OCI-M2 (cell line): ENCODE results near the gene TLE4.
"Not testable (repeated sequence)": the region's sequence is repeated elsewhere in the genome, so short reads cannot be mapped to it uniquely, and the experiment has no call there.

Source experiments
- DNase-seq: peaks from one replicate; lab custom pipeline; 2025; ENCODE audit not compliant: unreplicated experiment; lab: John Stamatoyannopoulos, UW

TLE4 gene

GRCh38 chr9:79571309-79572031 is at the start of gene TLE4:
TLE4 (plus strand) TSS chr9:79571965; CDS start chr9:79572791, 826 bp downstream.
- no peak for DNase-seq

- DNase-seq = no peak
Observed at GRCh38 chr9:79522793-79523192, 49.0 kb upstream of the TLE4 start.

- no peak for DNase-seq
Observed at GRCh38 chr9:79524266-79524665, 47.5 kb upstream of the TLE4 start.

GRCh38 chr9:79526149-79526672 is 45.6 kb upstream of the TLE4 start:
- no peak for DNase-seq

DNA sequence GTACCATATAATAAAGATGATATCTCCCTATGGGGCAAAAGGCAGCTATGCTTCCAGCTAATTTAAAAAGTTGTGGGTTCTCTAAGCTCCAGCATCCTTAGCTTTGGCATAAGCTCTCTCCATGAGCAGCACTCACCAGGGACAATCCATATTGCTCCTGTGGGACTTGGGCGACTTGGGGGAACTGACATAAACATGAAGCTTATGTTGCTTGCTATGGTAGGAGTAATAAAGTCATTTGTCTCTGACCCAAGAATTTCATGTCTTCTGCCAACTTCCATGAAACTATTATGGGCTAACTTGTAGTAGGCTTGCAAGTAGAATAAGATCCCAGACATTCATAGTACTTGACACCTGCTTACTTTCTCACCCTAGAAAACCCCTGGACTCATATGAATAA is 36.2 kb upstream of the TLE4 start:
- DNase-seq = no peak

DNA sequence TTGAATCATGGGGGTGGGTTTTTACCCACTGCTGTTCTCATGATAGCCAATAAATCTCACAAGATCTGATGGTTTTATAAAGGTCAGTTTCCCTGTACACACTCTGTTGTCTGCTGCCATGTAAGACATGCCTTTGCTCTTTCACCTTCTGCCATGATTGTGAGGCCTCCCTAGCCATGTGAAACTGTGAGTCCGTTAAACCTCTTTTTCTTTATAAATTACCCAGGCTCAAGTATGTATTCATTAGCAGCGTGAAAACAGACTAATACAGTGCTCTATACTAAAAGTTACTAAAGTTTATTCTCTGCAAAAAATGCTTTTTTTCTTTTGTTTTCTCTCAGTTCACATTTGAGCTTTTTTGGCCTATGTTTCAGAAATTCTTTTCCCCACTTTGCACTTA is 33.9 kb upstream of the TLE4 start:
- no peak for DNase-seq

DNA sequence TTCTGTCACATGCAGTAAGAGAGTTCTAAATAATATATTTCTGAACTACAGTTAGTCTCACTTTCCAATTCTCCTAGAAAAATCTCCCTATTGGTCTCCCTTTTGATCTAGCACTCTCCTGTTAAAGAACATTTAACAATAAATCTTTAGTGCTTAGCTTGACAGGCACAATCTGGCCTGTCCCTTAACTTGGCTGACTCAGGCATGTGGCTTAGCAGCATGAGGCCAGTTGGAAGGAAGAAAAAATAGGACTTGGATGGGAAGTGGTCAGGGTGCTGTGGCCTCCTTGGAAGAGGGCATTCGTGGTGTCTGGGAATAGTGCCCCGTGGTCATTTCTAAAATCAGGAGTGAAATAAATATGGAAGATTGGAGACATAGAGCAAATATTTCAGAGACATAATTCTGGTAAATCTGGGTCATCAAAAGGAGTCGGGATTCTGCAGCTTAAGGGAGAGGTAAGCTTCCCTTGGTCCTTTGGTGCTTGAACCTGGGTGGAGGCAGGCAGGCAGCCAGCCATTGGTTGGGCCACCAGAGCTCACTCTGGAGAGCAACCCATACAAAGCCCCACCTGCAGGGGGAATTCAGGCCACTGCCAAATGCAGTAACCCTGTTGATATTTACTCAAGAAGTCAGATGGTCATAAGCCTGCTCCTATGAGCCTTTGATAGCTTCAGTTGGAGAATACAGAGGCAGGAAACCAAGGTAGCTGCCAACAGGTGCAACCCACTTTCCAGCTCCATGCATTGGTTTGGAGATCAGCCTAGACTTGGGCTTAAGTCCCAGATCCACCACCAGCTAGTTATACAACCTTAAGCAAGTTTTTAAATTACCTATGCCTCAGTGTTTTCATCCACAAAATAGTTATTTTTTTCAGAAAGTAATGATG is 28.8 kb upstream of the TLE4 start:
- DNase-seq = no peak

- not testable (repeated sequence) for DNase-seq
Observed at GRCh38 chr9:79544375-79544774, 27.4 kb upstream of the TLE4 start.

- DNase-seq = no peak
Observed at GRCh38 chr9:79551586-79551985, 20.2 kb upstream of the TLE4 start.

- no peak for DNase-seq
Observed at GRCh38 chr9:79551994-79552393, 19.8 kb upstream of the TLE4 start.

DNA sequence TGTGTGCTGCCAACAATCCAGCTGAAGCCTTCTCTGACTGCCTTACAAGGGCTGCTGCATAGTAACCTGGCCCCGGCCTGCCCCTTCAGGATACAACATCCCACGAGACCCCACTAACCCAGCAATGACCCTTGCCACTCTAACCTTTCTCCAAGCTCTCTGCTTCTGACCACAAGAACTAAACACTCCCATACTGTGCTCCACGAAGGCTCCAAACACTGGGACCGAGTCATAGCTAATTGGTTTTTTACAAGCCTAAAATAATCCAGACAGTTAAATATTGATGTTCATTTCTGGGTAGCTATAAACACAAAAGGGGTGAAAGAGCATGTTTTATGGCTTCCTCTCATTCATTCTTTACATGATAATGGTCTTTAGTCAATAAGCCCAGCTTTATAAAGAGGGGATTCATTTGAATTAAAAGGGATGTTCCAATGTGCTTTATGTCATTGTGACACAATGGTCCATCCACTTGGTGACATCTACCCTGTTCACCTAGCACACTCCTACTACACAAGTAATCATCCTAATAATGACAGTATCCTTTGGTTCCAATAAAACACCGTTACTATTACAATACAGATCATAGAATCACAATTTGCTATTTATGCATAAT is 16.2 kb upstream of the TLE4 start:
- DNase-seq = no peak

DNA sequence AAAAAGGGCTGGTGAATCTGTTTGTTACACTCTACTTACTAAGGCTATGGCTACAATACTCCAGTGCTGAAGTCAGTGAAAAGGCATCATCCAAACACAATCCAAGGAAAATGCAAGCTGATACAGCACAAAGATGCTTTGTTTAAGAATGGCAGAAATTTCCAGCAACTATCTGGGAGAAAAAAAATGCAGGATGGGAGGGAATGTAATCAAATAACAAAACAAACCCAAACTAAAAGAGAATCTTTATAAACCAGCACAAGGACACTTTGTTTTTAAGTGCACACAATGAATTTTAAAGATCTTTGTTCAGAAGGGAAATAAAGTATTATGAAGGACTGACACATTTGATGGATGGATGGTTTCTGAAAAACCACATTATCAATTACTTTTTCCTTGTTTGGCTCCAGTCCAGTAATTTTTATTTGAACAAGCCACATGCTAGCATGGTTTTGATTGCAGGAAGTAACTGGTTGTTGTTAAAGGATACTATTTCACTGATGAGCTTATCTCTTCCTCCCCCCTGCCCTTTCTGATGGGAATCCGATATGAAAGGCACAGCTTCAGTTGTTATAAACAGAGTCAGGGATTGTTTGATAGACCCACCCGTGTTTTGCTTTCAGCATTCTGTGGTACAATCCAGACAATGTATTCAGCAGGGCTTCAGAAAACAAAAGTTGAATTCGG is 12.1 kb upstream of the TLE4 start:
- no peak for DNase-seq

GRCh38 chr9:79562749-79563386 is 8.9 kb upstream of the TLE4 start:
- DNase-seq = no peak

GRCh38 chr9:79564105-79564504 is 7.7 kb upstream of the TLE4 start:
- no peak for DNase-seq

GRCh38 chr9:79565245-79565644 is 6.5 kb upstream of the TLE4 start:
- DNase-seq = no peak

- DNase-seq = no peak
Observed at GRCh38 chr9:79567671-79568098, 4.1 kb upstream of the TLE4 start.

DNA sequence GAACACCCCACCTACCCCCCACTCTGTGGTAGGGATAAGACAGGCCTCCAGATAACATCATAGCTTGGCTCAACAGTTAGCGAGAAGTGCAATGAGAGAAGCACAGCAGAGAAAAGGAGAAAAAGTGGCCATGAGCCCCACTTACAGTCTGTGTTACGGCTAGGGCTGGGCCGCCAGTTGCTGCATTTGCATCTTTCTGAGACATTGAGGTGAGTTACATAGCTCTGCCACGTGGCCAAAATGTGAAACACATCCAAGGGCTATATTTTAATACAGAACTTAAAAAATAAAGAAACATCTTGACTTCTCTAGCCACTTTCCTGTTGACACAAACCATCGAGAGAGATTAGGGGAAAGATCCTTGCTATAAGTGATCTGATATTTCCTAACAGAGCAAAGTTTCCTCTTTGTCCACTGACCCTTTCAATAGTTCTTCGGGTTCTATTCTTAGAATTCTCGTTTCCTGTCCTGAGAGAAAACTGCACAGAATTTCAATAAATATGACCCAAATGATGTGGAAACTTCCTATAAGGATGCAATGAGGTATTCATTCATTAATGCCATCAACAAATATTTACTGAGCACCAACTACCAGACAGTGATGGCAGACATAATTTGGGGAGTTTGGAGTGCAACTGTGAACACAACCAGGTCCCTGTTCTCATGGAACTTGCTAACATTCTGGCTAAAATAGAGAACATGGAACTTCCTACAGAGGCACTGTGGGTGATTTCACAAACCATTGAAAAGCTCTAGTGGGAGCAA is 3.2 kb upstream of the TLE4 start:
- no peak for DNase-seq

- DNase-seq = no peak
Observed at GRCh38 chr9:79569814-79570447, 1.8 kb upstream of the TLE4 start.
